ENCODE results near the gene SCLY.

- TF ChIP-seq POLR2AphosphoS5 (IDR thresholded peaks at IDR 0.05; ENCODE audit: insufficient read depth in 1 of 2, low read depth in 1 of 2) (no peak), POLR2A (IDR thresholded peaks at IDR 0.05) (no peak)
- TF ChIP-seq, protein P1, sequence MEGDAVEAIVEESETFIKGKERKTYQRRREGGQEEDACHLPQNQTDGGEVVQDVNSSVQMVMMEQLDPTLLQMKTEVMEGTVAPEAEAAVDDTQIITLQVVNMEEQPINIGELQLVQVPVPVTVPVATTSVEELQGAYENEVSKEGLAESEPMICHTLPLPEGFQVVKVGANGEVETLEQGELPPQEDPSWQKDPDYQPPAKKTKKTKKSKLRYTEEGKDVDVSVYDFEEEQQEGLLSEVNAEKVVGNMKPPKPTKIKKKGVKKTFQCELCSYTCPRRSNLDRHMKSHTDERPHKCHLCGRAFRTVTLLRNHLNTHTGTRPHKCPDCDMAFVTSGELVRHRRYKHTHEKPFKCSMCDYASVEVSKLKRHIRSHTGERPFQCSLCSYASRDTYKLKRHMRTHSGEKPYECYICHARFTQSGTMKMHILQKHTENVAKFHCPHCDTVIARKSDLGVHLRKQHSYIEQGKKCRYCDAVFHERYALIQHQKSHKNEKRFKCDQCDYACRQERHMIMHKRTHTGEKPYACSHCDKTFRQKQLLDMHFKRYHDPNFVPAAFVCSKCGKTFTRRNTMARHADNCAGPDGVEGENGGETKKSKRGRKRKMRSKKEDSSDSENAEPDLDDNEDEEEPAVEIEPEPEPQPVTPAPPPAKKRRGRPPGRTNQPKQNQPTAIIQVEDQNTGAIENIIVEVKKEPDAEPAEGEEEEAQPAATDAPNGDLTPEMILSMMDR (IDR thresholded peaks at IDR 0.05), result no peak
Observed at GRCh38 chr2:238092486-238093035, 31.8 kb downstream of the SCLY start.

All from vagina (tissue), 2 donors.